ENCODE results near the gene VRK1.

- no peak for TF ChIP-seq CTCF (IDR thresholded peaks at IDR 0.05; ENCODE audit: low read length)
- no peak for TF ChIP-seq EZH2 (optimal IDR thresholded peaks at IDR 0.05; ENCODE audit: low read depth, low read length)
- TF ChIP-seq EZH2phosphoT487 (IDR thresholded peaks at IDR 0.05; ENCODE audit: low read length): no peak
Measured at GRCh38 chr14:96867634-96868033, 70.5 kb downstream of the VRK1 start.
